Hepatocyte (in vitro differentiated cells): ENCODE results near the gene PRKAA1. TPM values are rescaled to one million over a fixed set of nuclear protein-coding genes. Genes with fewer than 3 reads are reported as not detected.

Experiments
- DNase-seq: peaks from one replicate; pipeline ENCODE4 v3.0.0-alpha.2; 2016; ENCODE audit warnings: low spot score
- H2AFZ ChIP-seq: fragments of 200-600 bp; sonication (generic); 2 replicates; pipeline ENCODE4 v1.6.0; 2016; ENCODE audit warnings: antibody characterized with exemption, mild to moderate bottlenecking
- H3K27ac ChIP-seq: fragments of 200-600 bp; sonication (generic); 2 replicates; pipeline ENCODE4 v1.5.1; 2016; ENCODE audit warnings: mild to moderate bottlenecking
- H3K27me3 ChIP-seq: fragments of 200-600 bp; sonication (generic); 2 replicates; pipeline ENCODE4 v1.6.1; 2016
- H3K36me3 ChIP-seq: fragments of 200-600 bp; sonication (generic); replicated peaks from 2 replicates; pipeline ENCODE4 v1.5.1; 2016; ENCODE audit warnings: low read depth; ENCODE audit not compliant: insufficient read depth
- H3K4me1 ChIP-seq: fragments of 200-600 bp; sonication (generic); 2 replicates; pipeline ENCODE4 v1.5.1; 2016; ENCODE audit warnings: mild to moderate bottlenecking, moderate library complexity; ENCODE audit not compliant: insufficient read depth
- H3K4me2 ChIP-seq: fragments of 200-600 bp; sonication (generic); 2 replicates; pipeline ENCODE4 v1.6.0; 2016
- H3K4me3 ChIP-seq: fragments of 200-600 bp; sonication (generic); 2 replicates; pipeline ENCODE4 v1.5.1; 2016; ENCODE audit warnings: mild to moderate bottlenecking
- H3K79me2 ChIP-seq: fragments of 200-600 bp; sonication (generic); 2 replicates; pipeline ENCODE4 v1.6.0; 2017; ENCODE audit warnings: mild to moderate bottlenecking
- H3K9me2 ChIP-seq: fragments of 200-600 bp; sonication (generic); replicated peaks from 2 replicates; pipeline ENCODE4 v1.6.0; 2017; ENCODE audit warnings: mild to moderate bottlenecking; ENCODE audit not compliant: insufficient read depth
- H3K9me3 ChIP-seq: fragments of 200-600 bp; sonication (generic); 2 replicates; pipeline ENCODE4 v1.5.1; 2016; ENCODE audit warnings: low read depth, mild to moderate bottlenecking
- H4K20me1 ChIP-seq: fragments of 200-600 bp; sonication (generic); 2 replicates; pipeline ENCODE4 v1.6.0; 2016; ENCODE audit warnings: mild to moderate bottlenecking; ENCODE audit not compliant: insufficient read depth, poor library complexity, severe bottlenecking
- EZH2 ChIP-seq: fragments of 200-600 bp; sonication (generic); IDR thresholded peaks from 2 replicates; pipeline ENCODE4 v1.6.1; 2016; ENCODE audit warnings: antibody characterized with exemption, mild to moderate bottlenecking, borderline replicate concordance
- EZH2phosphoT487 ChIP-seq: fragments of 200-600 bp; sonication (generic); IDR thresholded peaks from one replicate; pipeline ENCODE4 v1.6.1; 2018; ENCODE audit warnings: antibody characterized with exemption, mild to moderate bottlenecking, low read depth, moderate library complexity; ENCODE audit not compliant: unreplicated experiment, severe bottlenecking
- WGBS: methylation state at CpG from one replicate; pipeline ENCODE4 v1.1.6; 2016; ENCODE audit warnings: low lambda C conversion rate; ENCODE audit errors: missing lambda C conversion rate; 5-methylcytosine and 5-hydroxymethylcytosine counted together
- polyA plus RNA-seq: library from polyadenylated mRNA; unstranded; fragments of >200 nt; fragmentation: Nextera tagmentation; extraction: Ambion mirVana; gene quantifications from 2 replicates; pipeline ENCODE4 v1.2.1, GENCODE V29; 2016
- total RNA-seq: library from RNA; depleted of rRNA; stranded (reverse); fragments of >200 nt; gene quantifications from 2 replicates; pipeline ENCODE4 v1.2.3, GENCODE V29; 2014
- TF ChIP-seq, protein P1 (sequence below): fragments of 200-600 bp; sonication (generic); IDR thresholded peaks from 2 replicates; pipeline ENCODE4 v1.5.1; 2016; ENCODE audit warnings: antibody characterized with exemption, mild to moderate bottlenecking; ENCODE audit not compliant: poor library complexity

Gene PRKAA1
- total and polyA plus RNA-seq, 2 experiments from 2014 or later: 25.7 to 90.4 TPM

DNA sequence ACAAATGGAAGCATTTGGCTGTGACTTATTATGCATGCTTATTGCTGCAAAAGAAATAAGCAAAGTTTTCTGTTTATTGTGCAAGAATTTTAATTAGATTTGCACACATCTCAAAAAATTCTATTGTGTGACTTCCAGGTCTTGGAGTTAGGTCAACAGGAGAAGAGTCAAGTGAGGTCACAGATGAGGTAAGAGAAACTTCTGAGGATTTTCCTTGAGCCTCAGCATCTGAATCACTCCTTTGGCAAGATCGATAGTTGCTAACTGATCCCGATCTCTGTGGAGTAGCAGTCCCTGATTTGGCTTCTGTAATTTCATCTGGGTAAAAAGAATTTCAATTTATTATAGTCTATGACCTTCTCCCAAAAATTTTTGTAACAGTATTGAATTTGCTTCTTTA is 35.5 kb downstream of the PRKAA1 start:
- H3K4me3 ChIP-seq: no peak overlapping the region
- no peak for DNase-seq
- no peaks in the 10 kb centered on the region for H3K9me2 ChIP-seq
- no peaks in the 10 kb centered on the region for H3K36me3 ChIP-seq
- no peaks in the 10 kb centered on the region for H3K79me2 ChIP-seq
- no peak overlapping the region for H3K27ac ChIP-seq
- H3K4me1 ChIP-seq: no peaks in the 10 kb centered on the region
- H3K27me3 ChIP-seq: no peaks in the 10 kb centered on the region
- no peak overlapping the region for H3K4me2 ChIP-seq
- 100% methylated on average over 2 of the region's 2 CpGs for WGBS
- H2AFZ ChIP-seq: no peak overlapping the region
- TF ChIP-seq EZH2phosphoT487 (no peak), EZH2 (no peak)
- TF ChIP-seq, protein P1, sequence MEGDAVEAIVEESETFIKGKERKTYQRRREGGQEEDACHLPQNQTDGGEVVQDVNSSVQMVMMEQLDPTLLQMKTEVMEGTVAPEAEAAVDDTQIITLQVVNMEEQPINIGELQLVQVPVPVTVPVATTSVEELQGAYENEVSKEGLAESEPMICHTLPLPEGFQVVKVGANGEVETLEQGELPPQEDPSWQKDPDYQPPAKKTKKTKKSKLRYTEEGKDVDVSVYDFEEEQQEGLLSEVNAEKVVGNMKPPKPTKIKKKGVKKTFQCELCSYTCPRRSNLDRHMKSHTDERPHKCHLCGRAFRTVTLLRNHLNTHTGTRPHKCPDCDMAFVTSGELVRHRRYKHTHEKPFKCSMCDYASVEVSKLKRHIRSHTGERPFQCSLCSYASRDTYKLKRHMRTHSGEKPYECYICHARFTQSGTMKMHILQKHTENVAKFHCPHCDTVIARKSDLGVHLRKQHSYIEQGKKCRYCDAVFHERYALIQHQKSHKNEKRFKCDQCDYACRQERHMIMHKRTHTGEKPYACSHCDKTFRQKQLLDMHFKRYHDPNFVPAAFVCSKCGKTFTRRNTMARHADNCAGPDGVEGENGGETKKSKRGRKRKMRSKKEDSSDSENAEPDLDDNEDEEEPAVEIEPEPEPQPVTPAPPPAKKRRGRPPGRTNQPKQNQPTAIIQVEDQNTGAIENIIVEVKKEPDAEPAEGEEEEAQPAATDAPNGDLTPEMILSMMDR: no peak
- no peaks in the 10 kb centered on the region for H4K20me1 ChIP-seq
- no peaks in the 10 kb centered on the region for H3K9me3 ChIP-seq

DNA sequence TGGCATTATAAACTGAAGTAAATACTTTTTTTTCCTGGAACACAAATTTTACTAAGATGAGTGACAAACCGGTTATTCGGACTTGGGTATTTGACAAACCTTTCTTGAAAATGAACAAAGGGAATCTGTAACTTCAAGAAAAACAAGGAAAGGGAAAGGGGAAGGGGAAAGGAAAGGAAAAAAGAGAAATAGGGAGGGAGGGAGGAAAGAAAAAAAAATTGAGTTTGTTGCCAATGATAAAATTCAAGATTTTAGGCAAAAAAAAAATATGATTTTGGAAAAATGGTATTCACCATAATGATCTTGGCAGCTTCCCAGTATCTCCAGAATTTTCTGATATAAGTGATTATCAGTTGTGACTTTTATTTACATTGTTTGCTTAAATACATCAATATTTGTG is 40.8 kb downstream of the PRKAA1 start:
- 100% methylated on average over 2 of the region's 2 CpGs for WGBS
- H3K4me2 ChIP-seq: no peak overlapping the region
- no peaks in the 10 kb centered on the region for H3K36me3 ChIP-seq
- peaks cover 20% of the 10 kb centered on the region for H3K79me2 ChIP-seq
- TF ChIP-seq EZH2 (no peak), EZH2phosphoT487 (no peak)
- TF ChIP-seq, protein P1: no peak
- H3K9me3 ChIP-seq: no peaks in the 10 kb centered on the region
- DNase-seq: no peak
- H4K20me1 ChIP-seq: no peaks in the 10 kb centered on the region
- no peak overlapping the region for H3K27ac ChIP-seq
- H3K4me1 ChIP-seq: no peaks in the 10 kb centered on the region
- H3K27me3 ChIP-seq: no peaks in the 10 kb centered on the region
- H2AFZ ChIP-seq: no peak overlapping the region
- no peaks in the 10 kb centered on the region for H3K9me2 ChIP-seq
- no peak overlapping the region for H3K4me3 ChIP-seq

DNA sequence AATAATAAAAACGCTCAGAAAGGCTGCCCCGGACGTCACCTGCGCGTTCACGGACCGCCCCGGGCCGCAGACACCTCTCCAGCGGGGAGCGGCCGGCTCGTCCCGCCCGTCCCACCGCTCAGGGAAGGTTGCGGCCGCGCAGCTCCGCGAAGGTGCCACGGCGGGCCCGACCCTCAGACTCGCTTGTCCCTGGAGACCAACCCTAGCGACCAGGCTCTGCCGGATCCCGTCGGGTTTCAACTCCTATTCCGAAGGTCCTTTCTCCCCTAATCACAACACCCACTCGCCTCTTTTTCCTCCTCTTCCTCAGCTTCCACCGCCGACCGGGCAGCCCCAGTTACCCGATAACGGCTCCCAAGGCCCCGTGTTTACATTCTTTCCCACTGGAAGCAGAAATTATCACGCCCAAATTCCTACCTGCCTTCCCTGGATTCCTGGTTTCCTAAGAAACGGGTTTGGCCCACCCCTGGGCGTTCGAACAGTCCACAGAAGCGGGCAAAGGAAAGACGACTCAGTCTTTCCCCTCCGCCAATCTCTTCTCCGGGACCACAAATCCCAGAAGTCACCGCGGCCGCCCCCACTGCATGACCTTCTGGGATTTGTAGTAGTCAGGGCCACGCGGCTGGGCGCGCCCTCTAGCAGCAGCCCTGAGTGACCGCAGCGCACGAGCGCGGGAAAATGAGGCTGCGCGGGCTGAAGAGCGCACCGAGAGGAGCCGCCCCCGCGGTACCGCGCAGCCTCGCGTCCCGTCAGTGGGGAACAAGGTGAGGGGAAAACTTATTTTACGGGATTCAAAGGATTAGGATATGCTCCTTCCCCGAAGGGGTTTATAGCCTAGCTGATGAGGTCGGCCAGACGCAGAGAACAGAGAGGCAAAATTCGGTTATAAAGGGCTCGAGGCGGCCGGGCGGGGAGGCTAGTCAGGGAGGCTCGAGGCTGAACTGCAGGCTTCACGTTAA is 42.5 kb downstream of the PRKAA1 start, which contains the start of gene TTC33:
Gene TTC33 (minus strand): TSS at position 555 of the 959 bp plus-strand sequence. CDS start 8,943 bp downstream, outside the sequence.
- TF ChIP-seq EZH2: no peak
- TF ChIP-seq, protein P1: peak; percentile 69
- H2AFZ ChIP-seq: peak within 1 kb of the TSS; percentile 91

More for the DNA sequence above, 42.5 kb downstream of the PRKAA1 start, which contains the start of gene TTC33:
- Histone ChIP-seq H3K27me3 (no peaks in the 10 kb centered on the region), H3K9me2 (no peaks in the 10 kb centered on the region), H3K36me3 (no peaks in the 10 kb centered on the region), H4K20me1 (no peaks in the 10 kb centered on the region), H3K79me2 (peaks cover 37% of the 10 kb centered on the region), H3K4me2 (peak within 1 kb of the TSS; percentile 76), H3K4me3 (peak within 1 kb of the TSS; percentile 82), H3K9me3 (no peaks in the 10 kb centered on the region), H3K27ac (peak within 1 kb of the TSS; percentile 94), H3K4me1 (no peaks in the 10 kb centered on the region)
- 9% methylated on average over 80 of the region's 80 CpGs for WGBS
- DNase-seq: peak; percentile 96
